ENCODE measurements around the gene PARD3.

DNA sequence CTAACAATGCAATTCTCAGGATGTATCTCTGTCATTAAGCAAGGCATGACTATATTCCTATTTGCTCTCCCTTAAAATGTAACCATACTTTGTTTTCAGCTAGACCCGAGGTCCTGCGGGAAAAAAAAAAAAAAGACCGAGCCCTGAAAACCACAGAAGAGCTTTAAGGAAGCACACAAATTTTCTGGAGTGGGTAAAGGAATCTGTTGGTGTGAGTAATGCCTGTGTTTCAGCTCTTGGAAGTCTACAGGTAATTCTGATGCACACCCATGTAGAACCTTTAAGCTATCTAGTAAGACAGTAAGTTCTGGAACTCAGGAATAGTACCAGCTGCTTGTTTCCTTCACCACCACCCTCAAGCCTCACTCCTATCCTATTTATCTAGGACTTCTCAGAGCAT, 351.1 kb downstream of the PARD3 start:
- no peak for TF ChIP-seq EZH2 (IDR thresholded peaks at IDR 0.05; ENCODE audit: insufficient read depth, low read length)
- TF ChIP-seq, protein P1, sequence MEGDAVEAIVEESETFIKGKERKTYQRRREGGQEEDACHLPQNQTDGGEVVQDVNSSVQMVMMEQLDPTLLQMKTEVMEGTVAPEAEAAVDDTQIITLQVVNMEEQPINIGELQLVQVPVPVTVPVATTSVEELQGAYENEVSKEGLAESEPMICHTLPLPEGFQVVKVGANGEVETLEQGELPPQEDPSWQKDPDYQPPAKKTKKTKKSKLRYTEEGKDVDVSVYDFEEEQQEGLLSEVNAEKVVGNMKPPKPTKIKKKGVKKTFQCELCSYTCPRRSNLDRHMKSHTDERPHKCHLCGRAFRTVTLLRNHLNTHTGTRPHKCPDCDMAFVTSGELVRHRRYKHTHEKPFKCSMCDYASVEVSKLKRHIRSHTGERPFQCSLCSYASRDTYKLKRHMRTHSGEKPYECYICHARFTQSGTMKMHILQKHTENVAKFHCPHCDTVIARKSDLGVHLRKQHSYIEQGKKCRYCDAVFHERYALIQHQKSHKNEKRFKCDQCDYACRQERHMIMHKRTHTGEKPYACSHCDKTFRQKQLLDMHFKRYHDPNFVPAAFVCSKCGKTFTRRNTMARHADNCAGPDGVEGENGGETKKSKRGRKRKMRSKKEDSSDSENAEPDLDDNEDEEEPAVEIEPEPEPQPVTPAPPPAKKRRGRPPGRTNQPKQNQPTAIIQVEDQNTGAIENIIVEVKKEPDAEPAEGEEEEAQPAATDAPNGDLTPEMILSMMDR (IDR thresholded peaks at IDR 0.05; ENCODE audit: insufficient read depth, low read depth, low read length) = no peak

Data from astrocyte (in vitro differentiated cells and primary cell).